Measurements from ENCODE around the gene NUMB.
"Not testable (repeated sequence)": the region's sequence is repeated elsewhere in the genome, so short reads cannot be mapped to it uniquely, and the experiment has no call there.

NUMB gene

DNA sequence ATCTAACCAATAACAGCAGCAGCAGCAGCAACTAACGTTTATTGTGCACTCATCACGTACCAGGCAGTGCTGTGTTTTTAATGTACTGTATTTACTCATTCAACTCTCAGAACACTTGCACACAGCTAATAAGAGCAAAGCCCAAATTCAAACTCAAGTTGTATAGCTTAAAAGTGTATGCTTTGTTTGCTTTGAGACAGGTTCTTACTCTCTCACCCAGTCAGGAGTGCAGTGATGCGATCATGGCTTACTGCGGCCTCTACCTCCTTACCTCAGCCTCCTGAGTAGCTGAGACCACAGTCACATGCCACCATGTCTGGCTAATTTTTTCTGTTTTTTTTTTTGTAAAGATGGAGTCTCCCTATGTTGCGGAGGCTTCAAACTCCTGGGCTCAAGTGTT is 115.7 kb downstream of the NUMB start:
- FAIRE-seq = no peak

DNA sequence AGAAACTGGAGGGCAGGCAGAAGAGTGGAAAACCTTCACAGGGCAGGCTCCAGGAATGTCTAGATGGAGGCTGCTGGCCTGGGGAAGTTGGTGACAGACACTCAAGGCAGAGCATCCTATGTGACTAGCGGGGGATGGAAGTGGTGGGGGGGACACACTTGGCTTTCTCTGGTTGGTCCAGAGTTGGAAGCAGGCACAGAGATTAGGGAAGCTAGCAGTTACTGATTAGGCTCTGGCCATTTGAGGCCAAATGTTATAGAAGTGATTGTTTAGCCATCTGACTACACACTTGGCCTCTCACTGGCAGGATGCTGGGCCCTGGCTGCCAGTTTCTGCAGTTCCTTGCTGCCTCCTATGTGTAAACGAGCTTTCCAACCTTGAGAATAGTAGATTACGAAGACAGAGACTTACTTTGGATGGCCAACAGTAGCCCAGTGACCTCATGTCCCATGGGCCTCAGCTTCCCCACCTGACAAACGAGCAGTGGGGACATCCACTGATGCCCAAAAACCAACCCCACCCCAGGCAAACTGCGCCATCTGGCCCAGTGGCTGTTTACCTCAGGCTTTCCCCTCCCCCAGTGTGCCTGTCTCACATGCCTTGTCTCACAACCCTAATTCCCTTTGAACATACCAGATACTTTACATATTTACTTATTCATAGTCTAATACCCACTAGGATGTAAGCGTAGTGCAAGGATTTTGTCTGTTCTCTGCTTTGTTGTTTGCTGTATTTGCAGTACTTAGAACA is 118.3 kb downstream of the NUMB start:
- FAIRE-seq = no peak

DNA sequence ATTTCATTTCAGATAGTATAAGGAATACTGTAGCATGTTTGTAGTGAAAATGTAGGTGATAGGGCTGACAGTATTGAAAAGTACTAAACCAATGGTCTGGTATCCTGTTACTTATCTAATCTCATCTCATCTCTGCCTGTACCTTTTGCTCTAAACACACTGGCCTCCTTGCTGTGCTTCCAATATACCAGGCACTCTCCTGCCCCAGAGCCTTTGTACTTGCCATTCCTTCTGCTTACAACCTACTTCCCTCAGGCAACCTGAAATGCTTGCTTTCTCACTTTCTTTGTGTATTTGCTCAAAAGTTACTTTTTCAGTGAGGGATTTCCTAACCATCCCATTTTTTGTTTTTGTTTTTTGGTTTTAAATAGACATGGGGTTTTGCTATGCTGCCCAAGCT is 119.1 kb downstream of the NUMB start:
- no peak for FAIRE-seq

DNA sequence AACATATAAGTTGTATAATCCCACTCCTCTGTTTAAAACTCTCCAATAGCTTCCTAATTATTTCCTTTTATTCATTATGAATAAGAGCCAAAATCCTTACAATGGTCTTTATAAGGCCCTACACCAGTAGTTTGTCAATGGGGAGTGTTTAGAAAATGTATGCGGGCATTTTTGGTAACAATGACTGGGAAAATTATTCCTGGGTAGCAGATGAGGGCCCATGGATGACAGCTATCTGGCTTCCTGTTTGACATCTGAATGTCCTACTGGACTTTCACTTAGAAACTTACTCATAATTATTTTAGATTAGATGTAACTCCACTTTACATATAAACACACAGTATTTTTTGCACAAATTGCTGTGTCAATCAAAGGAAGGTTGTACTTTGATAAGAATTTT is 119.8 kb downstream of the NUMB start:
- no peak for FAIRE-seq

- FAIRE-seq = no peak
Measured at GRCh38 chr14:73333031-73333430, 125.3 kb downstream of the NUMB start.

- FAIRE-seq = no peak
Measured at GRCh38 chr14:73325630-73326299, 132.6 kb downstream of the NUMB start.

GRCh38 chr14:73325063-73325462 is 133.3 kb downstream of the NUMB start:
- no peak for FAIRE-seq

DNA sequence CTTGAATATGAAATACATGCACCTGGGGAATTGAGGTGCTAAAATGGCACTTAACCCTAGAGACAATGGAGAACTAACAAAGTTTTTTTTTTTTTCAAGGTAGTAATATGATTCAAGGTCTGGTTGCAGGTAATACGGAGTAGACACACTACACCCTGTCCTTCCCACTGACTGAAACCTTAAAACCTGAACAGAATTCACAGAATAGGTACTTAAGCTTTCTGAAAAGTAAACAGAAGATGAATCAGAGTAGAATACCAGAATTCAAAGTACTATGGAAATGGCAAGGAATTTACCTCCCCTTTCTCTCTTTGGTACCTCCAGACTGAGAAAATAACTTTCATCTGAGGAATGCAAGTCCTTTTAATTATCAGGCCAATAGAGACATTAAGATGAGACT is 133.8 kb downstream of the NUMB start:
- no peak for FAIRE-seq

- FAIRE-seq = no peak
Measured at GRCh38 chr14:73323896-73324399, 134.4 kb downstream of the NUMB start.

- no peak for FAIRE-seq
Measured at GRCh38 chr14:73313151-73313550, 145.2 kb downstream of the NUMB start.

DNA sequence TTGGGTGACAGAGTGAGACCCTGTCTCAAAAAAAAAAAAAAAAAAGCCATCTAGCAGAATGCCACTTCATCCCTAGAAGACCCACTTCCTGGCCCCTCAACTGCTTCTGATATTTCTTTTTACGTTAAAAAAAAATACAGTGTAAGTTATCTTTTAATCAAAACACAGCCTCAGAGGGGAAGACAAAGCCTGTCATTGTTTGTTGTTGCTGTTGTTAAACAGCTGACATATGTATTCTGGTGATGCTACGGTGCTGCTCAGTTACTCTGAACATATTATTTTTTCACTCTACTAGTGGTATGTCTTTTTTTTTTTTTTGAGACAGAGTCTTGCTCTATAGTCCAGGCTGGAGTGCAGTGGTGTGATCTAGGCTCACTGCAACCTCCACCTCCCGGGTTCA is 145.7 kb downstream of the NUMB start:
- no peak for FAIRE-seq

- no peak for FAIRE-seq
Measured at GRCh38 chr14:73311708-73312030, 146.7 kb downstream of the NUMB start.

GRCh38 chr14:73309207-73309606 is 149.1 kb downstream of the NUMB start:
- not testable (repeated sequence) for FAIRE-seq

DNA sequence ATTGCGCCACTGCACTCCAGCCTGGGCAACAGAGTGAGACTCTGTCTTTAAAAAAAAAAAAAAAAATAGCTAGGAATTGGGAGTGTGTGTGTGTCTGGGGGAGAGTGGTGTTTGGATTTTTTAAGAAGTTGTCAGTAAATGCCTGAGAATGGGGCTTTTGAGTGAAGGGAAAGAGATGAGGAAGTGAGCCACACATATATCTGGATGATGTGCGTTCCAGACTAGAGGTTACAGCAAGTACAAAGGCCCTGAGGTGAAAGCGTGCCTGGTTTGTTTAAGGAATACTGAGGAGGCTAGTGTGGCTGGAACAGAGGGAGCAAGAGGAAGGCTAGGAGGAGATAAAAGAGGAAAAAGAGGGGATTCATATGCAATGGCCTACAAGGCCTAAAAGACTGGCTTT is 151.1 kb downstream of the NUMB start:
- no peak for FAIRE-seq

DNA sequence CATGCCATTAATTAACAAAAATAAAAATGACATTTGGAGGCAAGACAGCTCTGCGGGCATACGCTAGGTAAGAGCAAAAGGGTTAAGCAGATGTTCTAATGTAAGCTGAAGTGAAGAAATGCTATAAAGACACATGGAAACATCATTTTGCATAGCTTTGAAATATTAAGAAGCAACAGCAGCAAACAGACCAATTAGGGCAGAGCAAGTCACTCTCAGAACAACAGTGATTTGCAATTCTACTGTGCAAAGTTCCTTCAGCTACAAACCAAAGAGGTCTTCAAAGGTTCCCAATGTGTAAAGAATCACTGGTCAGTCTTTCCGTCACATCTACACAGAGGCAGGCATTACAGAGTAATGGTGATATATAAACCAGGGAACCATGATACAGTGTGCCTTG is 152.8 kb downstream of the NUMB start:
- no peak for FAIRE-seq

- FAIRE-seq = peak; percentile 96
Measured at GRCh38 chr14:73295198-73295796, 163.0 kb downstream of the NUMB start.

DNA sequence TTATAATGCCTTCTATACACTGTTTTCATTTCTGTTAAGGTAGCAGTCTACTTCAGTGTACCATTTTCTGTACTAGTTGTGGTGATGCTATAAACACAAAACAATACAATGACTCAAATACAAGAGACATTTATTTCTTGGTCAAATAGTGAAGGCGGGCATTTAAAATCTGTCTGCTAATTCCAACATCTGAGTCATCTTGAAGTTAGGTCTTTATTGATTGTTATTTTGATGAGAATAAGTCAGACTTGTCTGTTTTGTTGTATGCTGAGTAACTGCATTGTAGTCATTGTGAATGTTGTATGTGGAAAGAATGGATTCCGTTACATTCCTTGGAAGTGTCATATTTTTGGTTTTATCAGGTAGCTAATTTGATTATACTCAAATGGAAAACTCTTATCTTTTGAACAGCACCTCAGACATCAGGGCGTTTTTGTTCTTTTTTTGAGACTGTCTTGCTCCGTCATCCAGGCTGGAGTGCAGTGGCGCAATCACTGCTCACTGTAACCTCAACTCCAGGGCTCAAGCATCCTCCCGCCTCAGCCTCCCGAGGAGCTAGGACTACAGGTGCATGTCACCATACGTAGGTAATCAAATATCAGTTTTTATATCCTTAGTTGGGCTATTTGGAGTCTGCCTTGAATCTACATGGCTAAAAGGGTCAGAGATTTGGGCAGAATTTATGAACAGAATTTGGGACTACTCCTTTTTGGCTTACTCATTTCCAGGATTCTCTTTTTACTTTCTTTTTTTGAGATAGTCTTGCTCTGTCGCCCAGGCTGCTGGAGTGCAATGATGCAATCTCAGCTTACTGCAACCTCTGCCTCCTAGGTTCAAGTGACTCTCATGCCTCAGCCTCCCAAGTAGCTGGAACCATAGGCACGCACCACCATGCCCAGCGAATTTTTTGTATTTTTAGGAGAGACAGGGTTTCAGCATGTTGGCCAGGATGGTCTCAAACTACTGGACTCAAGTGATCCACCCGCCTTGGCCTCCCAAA is 164.3 kb downstream of the NUMB start:
- no peak for FAIRE-seq

DNA sequence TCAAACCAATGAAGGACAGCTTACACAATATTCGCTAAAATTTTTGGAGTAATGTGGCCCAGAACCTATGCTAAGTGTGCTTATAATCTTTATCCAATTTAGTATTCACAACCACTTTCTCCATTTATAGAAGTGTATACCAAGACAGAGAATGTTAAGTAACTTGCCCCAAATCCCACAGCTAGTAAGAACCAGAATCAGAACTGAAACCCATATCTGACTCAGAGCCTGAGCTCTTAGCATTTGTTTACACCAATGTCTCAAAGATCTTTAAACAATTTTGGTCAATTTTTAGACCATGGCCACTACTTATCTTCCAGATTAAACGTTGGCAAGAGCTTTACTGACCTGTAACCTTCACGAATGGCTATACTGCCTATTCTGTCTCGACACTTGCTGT is 168.1 kb downstream of the NUMB start:
- no peak for FAIRE-seq

DNA sequence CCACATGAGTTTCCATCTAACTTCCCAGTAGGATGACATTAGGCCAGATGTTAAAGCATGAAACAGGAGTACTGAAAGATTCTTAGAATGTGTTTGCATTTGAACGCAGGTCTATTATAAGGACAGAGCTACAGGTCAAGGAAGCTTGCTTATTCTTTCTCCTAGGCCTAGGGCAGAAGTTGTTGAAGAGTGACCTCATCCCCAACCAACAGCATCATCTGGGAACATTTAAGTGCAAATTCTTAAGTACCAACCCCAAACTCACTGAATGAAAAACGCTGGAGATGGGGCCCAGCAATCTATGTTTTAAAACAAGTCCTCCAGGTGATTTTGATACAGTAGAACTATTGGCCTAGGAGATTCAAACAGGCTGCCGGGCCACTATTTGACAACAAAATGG is 168.6 kb downstream of the NUMB start:
- FAIRE-seq = no peak

- no peak for FAIRE-seq
Measured at GRCh38 chr14:73289308-73289707, 169.0 kb downstream of the NUMB start.

DNA sequence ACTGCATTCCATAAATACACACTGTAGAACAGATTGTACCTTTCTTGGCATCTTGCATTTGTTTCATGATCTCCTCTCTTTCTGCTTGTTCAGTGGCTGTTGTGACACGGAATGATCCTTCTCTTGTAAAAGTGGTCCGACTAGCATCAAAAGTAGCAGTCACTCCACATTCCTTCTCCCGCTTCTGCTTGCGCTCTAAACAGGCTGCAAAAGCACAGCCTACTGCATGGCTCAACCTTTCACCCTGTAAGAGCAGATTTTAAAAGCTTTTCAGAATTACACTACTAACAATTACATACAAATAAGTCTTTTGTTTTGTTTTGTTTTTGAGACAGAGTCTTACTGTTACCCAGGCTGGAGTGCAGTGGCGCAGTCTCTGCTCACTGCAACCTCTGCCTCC is 171.3 kb downstream of the NUMB start:
- no peak for FAIRE-seq

GRCh38 chr14:73286598-73286997 is 171.7 kb downstream of the NUMB start:
- no peak for FAIRE-seq

DNA sequence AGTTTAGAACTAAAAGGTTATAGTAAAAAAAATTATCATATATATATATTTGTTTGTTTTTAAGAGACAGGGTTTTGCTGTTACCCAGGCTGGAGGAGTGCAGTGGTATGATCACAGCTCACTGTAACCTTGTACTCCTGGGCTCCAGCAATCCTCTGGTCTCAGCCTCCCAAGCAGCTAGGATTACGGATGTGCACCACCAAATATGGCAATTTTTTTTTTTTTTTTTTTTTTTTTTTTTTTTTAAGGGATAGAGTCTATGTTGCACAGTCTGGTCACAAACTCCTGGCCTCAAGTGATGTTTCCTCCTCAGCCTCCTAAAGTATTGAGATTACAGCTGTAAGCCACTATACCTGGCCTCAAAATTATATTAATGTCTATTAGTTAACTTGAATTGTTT is 172.4 kb downstream of the NUMB start:
- no peak for FAIRE-seq
